PC-3 (cell line): ENCODE measurements around the gene SERINC4. TPM values are rescaled to one million over a fixed set of nuclear protein-coding genes. Genes with fewer than 3 reads are reported as not detected.
"Not testable (repeated sequence)": the region's sequence is repeated elsewhere in the genome, so short reads cannot be mapped to it uniquely, and the experiment has no call there.

ENCODE experiments used
- ATAC-seq: fragments of 200-7000 bp; cut with Tn5 transposase; 2 replicates; pipeline ENCODE4 v1.9.1; 2020; ENCODE audit warnings: mild to moderate bottlenecking, moderate library complexity
- BruUV-seq: library from RNA; stranded (reverse); fragments of 400-500 nt; replicated peaks from 2 replicates; lab custom pipeline; 2021; lab: Mats Ljungman, UMichigan
- CTCF ChIA-PET: fragments of 300-600 bp; sonication (Branson Sonifier 250); formaldehyde crosslinking; loops from one replicate; lab custom pipeline; 2022; ENCODE audit warnings: antibody characterized with exemption; lab: Charles Lee
- POLR2A ChIA-PET: fragments of 300-600 bp; sonication (Branson Sonifier 250); formaldehyde crosslinking; loops from one replicate; lab custom pipeline; 2022; ENCODE audit warnings: antibody characterized with exemption; ENCODE audit not compliant: unreplicated experiment; lab: Charles Lee
- DNase-seq: peaks from one replicate; pipeline ENCODE4 v3.0.0-alpha.2; 2015
- H2AFZ ChIP-seq: fragments of 300-600 bp; sonication (generic); 2 replicates; pipeline ENCODE4 v1.6.0; 2016; ENCODE audit warnings: antibody characterized with exemption, low read length
- H3F3A ChIP-seq: fragments of 300-600 bp; sonication (generic); one replicate; pipeline ENCODE4 v1.6.0; 2017; ENCODE audit warnings: antibody characterized with exemption, low read length, control low read depth, mild to moderate bottlenecking; ENCODE audit not compliant: unreplicated experiment
- H3K27ac ChIP-seq: fragments of 300-600 bp; sonication (generic); 2 replicates; pipeline ENCODE4 v1.5.1; 2016; ENCODE audit warnings: mild to moderate bottlenecking, low read length
- H3K27me3 ChIP-seq: fragments of 300-600 bp; sonication (generic); 2 replicates; pipeline ENCODE4 v1.6.1; 2016; ENCODE audit warnings: low read length, mixed read lengths
- H3K36me3 ChIP-seq: fragments of 300-600 bp; sonication (generic); 2 replicates; pipeline ENCODE4 v1.6.1; 2016; ENCODE audit warnings: low read depth, mixed run types, low read length, mixed read lengths
- H3K4me1 ChIP-seq: fragments of 300-600 bp; sonication (generic); 2 replicates; pipeline ENCODE4 v1.5.1; 2016; ENCODE audit warnings: low read length; ENCODE audit not compliant: insufficient read depth
- H3K4me2 ChIP-seq: fragments of 300-600 bp; sonication (generic); 2 replicates; pipeline ENCODE4 v1.6.0; 2016; ENCODE audit warnings: low read length
- H3K4me3 ChIP-seq: fragments of 300-600 bp; sonication (generic); 2 replicates; pipeline ENCODE4 v1.5.1; 2016; ENCODE audit warnings: mild to moderate bottlenecking, low read length, mixed read lengths
- H3K79me2 ChIP-seq: fragments of 300-600 bp; sonication (generic); 2 replicates; pipeline ENCODE4 v1.6.1; 2017; ENCODE audit warnings: low read length, mixed read lengths
- H3K9ac ChIP-seq: fragments of 300-600 bp; sonication (generic); 2 replicates; pipeline ENCODE4 v1.6.0; 2016; ENCODE audit warnings: mild to moderate bottlenecking, low read length
- H3K9me2 ChIP-seq: fragments of 300-600 bp; sonication (generic); replicated peaks from 2 replicates; pipeline ENCODE4 v1.6.1; 2016; ENCODE audit warnings: mixed run types, low read length, mixed read lengths
- H3K9me3 ChIP-seq: fragments of 300-600 bp; sonication (generic); 2 replicates; pipeline ENCODE4 v1.6.1; 2016; ENCODE audit warnings: low read length, mixed read lengths
- H4K20me1 ChIP-seq: fragments of 300-600 bp; sonication (generic); 2 replicates; pipeline ENCODE4 v1.6.1; 2016; ENCODE audit warnings: low read length, mixed read lengths
- EZH2 ChIP-seq: fragments of 300-600 bp; sonication (generic); IDR thresholded peaks from one replicate; pipeline ENCODE4 v1.6.1; 2017; ENCODE audit warnings: antibody characterized with exemption, mild to moderate bottlenecking, low read length; ENCODE audit not compliant: unreplicated experiment
- EZH2phosphoT487 ChIP-seq: fragments of 300-600 bp; sonication (generic); IDR thresholded peaks from 2 replicates; pipeline ENCODE4 v1.6.1; 2018; ENCODE audit warnings: mild to moderate bottlenecking, antibody characterized with exemption, low read length, borderline replicate concordance
- intact Hi-C: fragments of 100-400 bp; cut with micrococcal nuclease; formaldehyde crosslinking; loops from 2 replicates; pipeline ENCODE4 v1.9.0; 2023
- total RNA-seq: library from RNA; depleted of rRNA; stranded (reverse); fragments of >200 nt; gene quantifications from 2 replicates; pipeline ENCODE4 v1.2.3, GENCODE V29; 2014
- TF ChIP-seq, protein P1 (sequence below): fragments of 300-600 bp; sonication (generic); conservative IDR thresholded peaks from 2 replicates; pipeline ENCODE4 v1.5.1; 2017; ENCODE audit warnings: antibody characterized with exemption, low read depth, mild to moderate bottlenecking, low read length

SERINC4 gene
- total RNA-seq, 1 experiment from 2014 or later, result not detected

DNA sequence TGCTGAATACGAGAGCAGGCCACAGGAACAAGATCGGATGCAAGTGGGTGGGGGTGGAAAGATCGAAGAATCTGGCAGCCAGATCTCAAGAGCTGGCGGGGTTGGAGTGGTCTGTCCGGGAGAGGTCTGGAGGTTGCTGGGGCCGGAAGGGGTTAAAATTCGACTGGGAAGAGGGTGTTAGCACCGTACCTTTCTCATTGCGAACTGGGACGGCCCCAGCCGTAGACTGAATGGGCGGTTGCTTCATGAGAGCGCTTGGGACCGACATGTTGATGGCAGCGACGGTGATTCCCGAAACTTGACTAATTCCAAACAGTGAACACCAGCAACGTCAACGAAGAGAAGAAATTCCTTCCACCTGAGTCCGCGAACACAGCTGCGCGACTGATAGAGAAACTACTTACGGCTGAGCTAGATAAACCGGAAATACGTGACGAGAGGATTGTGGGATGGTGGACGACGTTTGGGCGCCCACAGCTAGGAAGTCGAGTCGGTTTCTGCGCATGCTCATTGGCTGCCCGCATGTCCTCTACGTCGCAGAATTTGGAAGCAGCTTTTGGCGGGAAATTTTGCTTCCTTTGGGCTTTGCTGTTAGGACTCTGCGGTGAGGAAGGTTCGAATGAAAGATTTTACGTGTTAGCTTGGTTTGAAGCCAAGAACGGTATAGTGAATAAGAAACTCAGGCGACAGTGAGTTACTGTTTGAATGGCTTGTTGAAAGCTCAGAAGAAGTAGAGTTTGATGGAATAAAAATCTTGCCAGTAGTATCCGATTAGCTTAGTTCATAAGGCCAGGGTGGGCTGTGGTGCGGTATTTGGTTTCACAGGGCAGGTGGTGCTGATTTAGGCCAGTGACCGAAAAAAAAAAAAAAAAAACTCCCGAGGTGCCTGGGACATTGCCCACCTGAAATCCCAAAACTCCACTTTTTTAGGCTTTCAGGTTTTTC is 24.6 kb upstream of the SERINC4 start, which contains the start of gene MFAP1:
Gene MFAP1 (minus strand): TSS at position 389 of the 945 bp plus-strand sequence. CDS start 121 bp downstream, at position 268.
- DNase-seq, result peak; percentile 97
- Histone ChIP-seq H3K36me3 (no peaks in the 10 kb centered on the region; the same call in none of the 2 replicates), H3K79me2 (peaks cover 81% of the 10 kb centered on the region), H3K4me1 (peaks cover 34% of the 10 kb centered on the region), H4K20me1 (no peaks in the 10 kb centered on the region; the same call in 1 of the 2 replicates), H3K27ac (peak within 1 kb of the TSS; percentile 85), H3K9me3 (no peaks in the 10 kb centered on the region), H3K4me3 (peak within 1 kb of the TSS; percentile 91), H3K4me2 (peak within 1 kb of the TSS; percentile 94), H3K27me3 (no peaks in the 10 kb centered on the region), H3F3A (no peaks in the 10 kb centered on the region), H3K9me2 (no peaks in the 10 kb centered on the region), H2AFZ (peak within 1 kb of the TSS; percentile 73), H3K9ac (peak within 1 kb of the TSS; percentile 91)
- POLR2A ChIA-PET, result interaction anchor here (0.5 to 0.9 kb wide), 8 partner anchors 15 to 718 kb away, joined by 3 to 6 read pairs (median 3); partner anchors contain the start of genes HYPK and SERINC4
- intact Hi-C loops, result loop anchor here (1.0 to 10.0 kb wide), 2 partner anchors 23 to 600 kb away; partner anchors contain the start of gene CTDSPL2
- TSS peak; percentile 92 for BruUV-seq
- CTCF ChIA-PET, result interaction anchor here (1.1 kb wide), 1 partner anchor 48 kb away, joined by 4 read pairs; the partner anchor contains the start of gene ELL3
- TF ChIP-seq EZH2phosphoT487, result no peak
- TF ChIP-seq EZH2, result no peak
- TF ChIP-seq, protein P1, sequence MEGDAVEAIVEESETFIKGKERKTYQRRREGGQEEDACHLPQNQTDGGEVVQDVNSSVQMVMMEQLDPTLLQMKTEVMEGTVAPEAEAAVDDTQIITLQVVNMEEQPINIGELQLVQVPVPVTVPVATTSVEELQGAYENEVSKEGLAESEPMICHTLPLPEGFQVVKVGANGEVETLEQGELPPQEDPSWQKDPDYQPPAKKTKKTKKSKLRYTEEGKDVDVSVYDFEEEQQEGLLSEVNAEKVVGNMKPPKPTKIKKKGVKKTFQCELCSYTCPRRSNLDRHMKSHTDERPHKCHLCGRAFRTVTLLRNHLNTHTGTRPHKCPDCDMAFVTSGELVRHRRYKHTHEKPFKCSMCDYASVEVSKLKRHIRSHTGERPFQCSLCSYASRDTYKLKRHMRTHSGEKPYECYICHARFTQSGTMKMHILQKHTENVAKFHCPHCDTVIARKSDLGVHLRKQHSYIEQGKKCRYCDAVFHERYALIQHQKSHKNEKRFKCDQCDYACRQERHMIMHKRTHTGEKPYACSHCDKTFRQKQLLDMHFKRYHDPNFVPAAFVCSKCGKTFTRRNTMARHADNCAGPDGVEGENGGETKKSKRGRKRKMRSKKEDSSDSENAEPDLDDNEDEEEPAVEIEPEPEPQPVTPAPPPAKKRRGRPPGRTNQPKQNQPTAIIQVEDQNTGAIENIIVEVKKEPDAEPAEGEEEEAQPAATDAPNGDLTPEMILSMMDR, result no peak
- peak; percentile 75 for ATAC-seq

GRCh38 chr15:43821505-43821904 is 21.5 kb upstream of the SERINC4 start:
- no peak for ATAC-seq

DNA sequence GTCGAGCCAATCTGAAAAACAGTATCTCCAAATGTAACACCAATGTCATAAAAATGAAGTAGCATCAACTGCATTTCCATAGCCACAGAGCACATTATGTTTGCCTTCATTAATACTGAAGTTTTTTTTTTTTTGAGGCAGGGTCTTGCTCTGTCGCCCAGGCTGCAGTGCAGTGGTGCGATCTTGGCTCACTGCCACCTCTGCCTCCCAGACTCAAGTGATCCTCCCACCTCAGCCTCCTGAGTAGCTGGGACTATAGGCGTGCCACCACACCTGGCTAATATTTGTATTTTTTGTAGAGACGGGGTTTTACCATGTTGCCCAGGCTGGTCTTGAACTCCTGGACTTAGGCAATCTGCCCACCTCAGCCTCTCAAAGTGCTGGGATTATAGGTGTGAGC is 15.0 kb upstream of the SERINC4 start:
- DNase-seq, H3K4me3 ChIP-seq, BruUV-seq, H3F3A ChIP-seq, ATAC-seq, H3K9me2 ChIP-seq, H3K4me2 ChIP-seq, H3K9ac ChIP-seq, H3K27me3 ChIP-seq, H4K20me1 ChIP-seq, H3K9me3 ChIP-seq, intact Hi-C loops, POLR2A ChIA-PET, H3K4me1 ChIP-seq, H3K27ac ChIP-seq, H2AFZ ChIP-seq: not testable (repeated sequence)
- CTCF ChIA-PET, result interaction anchor here (0.7 kb wide), 1 partner anchor 13 kb away, joined by 3 read pairs; no protein-coding TSS in a partner anchor
- H3K79me2 ChIP-seq, result peaks cover 24% of the 10 kb centered on the region
- peaks cover 58% of the 10 kb centered on the region for H3K36me3 ChIP-seq

More at GRCh38 chr15:43821505-43821904, 21.5 kb upstream of the SERINC4 start:
- TF ChIP-seq EZH2 (no peak), EZH2phosphoT487 (no peak)
- TF ChIP-seq, protein P1, result no peak
- H3F3A ChIP-seq, result no peaks in the 10 kb centered on the region
- H3K4me1 ChIP-seq, result peaks cover 20% of the 10 kb centered on the region
- H2AFZ ChIP-seq, result no peak overlapping the region
- H3K27me3 ChIP-seq, result no peaks in the 10 kb centered on the region
- intact Hi-C loops, result loop anchor here (10.0 kb wide), 1 partner anchor 603 kb away; the partner anchor contains the start of gene CTDSPL2
- H3K36me3 ChIP-seq, result peaks cover 11% of the 10 kb centered on the region
- ChIA-PET POLR2A (interaction anchor here (0.6 kb wide), 2 partner anchors 12 to 21 kb away, joined by 10 read pairs; partner anchors contain the start of gene SERINC4), CTCF (interaction anchor here (0.7 kb wide), 1 partner anchor 281 kb away, joined by 6 read pairs; no protein-coding TSS in a partner anchor)
- no TSS peak for BruUV-seq
- no peaks in the 10 kb centered on the region for H3K9me2 ChIP-seq
- peaks cover 71% of the 10 kb centered on the region for H3K79me2 ChIP-seq
- H3K9ac ChIP-seq, result no peak overlapping the region
- H3K27ac ChIP-seq, result no peak overlapping the region
- no peaks in the 10 kb centered on the region for H3K9me3 ChIP-seq
- H4K20me1 ChIP-seq, result no peaks in the 10 kb centered on the region
- no peak for DNase-seq
- H3K4me3 ChIP-seq, result peak overlapping the region; percentile 24; the same call in 1 of the 2 replicates
- H3K4me2 ChIP-seq, result peak overlapping the region; percentile 23
